ENCODE measurements around the gene TTC28. TPM values are rescaled to one million over a fixed set of nuclear protein-coding genes. Genes with fewer than 3 reads are reported as not detected.
"Not testable (repeated sequence)": the region's sequence is repeated elsewhere in the genome, so short reads cannot be mapped to it uniquely, and the experiment has no call there.

Gene TTC28
- total RNA-seq, 2 donors from 2014 or later: 29.2 to 74.6 TPM

DNA sequence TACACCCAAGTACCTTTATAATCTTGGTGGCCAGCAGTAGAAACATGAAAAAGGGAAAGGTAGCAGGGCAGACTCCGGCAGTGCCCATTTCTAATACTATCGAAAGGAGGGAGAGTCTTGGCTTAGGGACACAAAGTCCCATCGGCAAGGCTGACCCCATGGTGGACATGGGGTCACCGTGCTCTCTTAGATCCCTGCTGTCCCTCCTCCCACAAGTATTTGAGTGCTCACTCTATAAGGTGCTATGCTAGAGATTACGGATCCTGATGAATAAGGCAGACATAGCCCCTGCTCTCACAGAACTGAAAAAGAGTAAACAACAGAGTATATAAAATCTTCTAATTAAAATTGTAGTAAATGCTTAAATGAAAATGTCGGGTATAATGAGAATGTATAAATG is 588.2 kb downstream of the TTC28 start:
- Histone ChIP-seq H3K27me3 (replicated peaks; ENCODE audit: insufficient read depth) (no peaks in the 10 kb centered on the region), H3K4me3 (no peak overlapping the region), H3K4me1 (replicated peaks) (no peaks in the 10 kb centered on the region), H3K36me3 (no peaks in the 10 kb centered on the region), H3K27ac (no peak overlapping the region), H3K9me3 (no peaks in the 10 kb centered on the region)
- no peak for DNase-seq (ENCODE audit: low spot score)
- intact Hi-C loops (cut with DNase I): no loop called here
- TF ChIP-seq POLR2AphosphoS5 (IDR thresholded peaks at IDR 0.05) (no peak), POLR2A (IDR thresholded peaks at IDR 0.05) (no peak), CTCF (IDR thresholded peaks at IDR 0.05) (no peak)
- WGBS: 86% methylated on average over 6 of the region's 6 CpGs

GRCh38 chr22:28089541-28089940 is 590.1 kb downstream of the TTC28 start:
- DNase-seq (ENCODE audit: low spot score); intact Hi-C loops (cut with DNase I); H3K4me3 ChIP-seq; H3K27ac ChIP-seq; H3K27me3 ChIP-seq (replicated peaks; ENCODE audit: insufficient read depth); H3K4me1 ChIP-seq (replicated peaks); H3K36me3 ChIP-seq; H3K9me3 ChIP-seq: not testable (repeated sequence)
- WGBS: over 99% methylated on average over 5 of the region's 5 CpGs

GRCh38 chr22:28077166-28077565 is 602.5 kb downstream of the TTC28 start:
- Histone ChIP-seq H3K27me3 (replicated peaks; ENCODE audit: insufficient read depth) (no peaks in the 10 kb centered on the region), H3K27ac (no peak overlapping the region), H3K36me3 (no peaks in the 10 kb centered on the region), H3K4me1 (replicated peaks) (no peaks in the 10 kb centered on the region), H3K4me3 (no peak overlapping the region), H3K9me3 (no peaks in the 10 kb centered on the region)
- no peak for DNase-seq (ENCODE audit: low spot score)
- TF ChIP-seq CTCF (IDR thresholded peaks at IDR 0.05) (no peak), POLR2AphosphoS5 (IDR thresholded peaks at IDR 0.05) (no peak)
- 87% methylated on average over 3 of the region's 3 CpGs for WGBS
- intact Hi-C loops (cut with DNase I): no loop called here

GRCh38 chr22:28075358-28075981 is 604.2 kb downstream of the TTC28 start:
- Histone ChIP-seq H3K27me3 (replicated peaks; ENCODE audit: insufficient read depth) (no peaks in the 10 kb centered on the region), H3K9me3 (no peaks in the 10 kb centered on the region), H3K36me3 (no peaks in the 10 kb centered on the region), H3K4me3 (no peak overlapping the region), H3K27ac (no peak overlapping the region), H3K4me1 (replicated peaks) (no peaks in the 10 kb centered on the region)
- 54% methylated on average over 6 of the region's 6 CpGs for WGBS
- no peak for TF ChIP-seq CTCF (IDR thresholded peaks at IDR 0.05)
- TF ChIP-seq POLR2A (IDR thresholded peaks at IDR 0.05): no peak
- no peak for TF ChIP-seq POLR2AphosphoS5 (IDR thresholded peaks at IDR 0.05)
- intact Hi-C loops (cut with DNase I): no loop called here
- no peak for DNase-seq (ENCODE audit: low spot score)

DNA sequence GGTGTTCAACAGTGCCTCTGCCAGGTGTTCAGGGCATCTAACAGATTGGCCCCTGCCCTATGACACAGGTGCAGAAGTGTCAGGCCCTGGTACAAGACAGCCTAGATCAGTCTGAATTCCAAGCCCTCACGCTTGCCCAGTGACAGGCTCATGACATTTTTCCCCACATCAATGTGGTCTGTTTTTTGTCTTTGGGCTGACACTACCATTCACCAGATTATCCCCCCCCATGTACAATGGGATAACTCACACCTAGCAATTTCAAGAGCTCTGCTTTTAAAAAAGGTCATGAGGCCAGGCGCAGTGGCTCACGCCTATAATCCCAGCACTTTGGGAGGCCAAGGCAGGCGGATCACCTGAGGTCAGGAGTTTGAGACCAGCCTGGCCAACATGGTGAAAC is 605.1 kb downstream of the TTC28 start:
- intact Hi-C loops (cut with DNase I): no loop called here
- Histone ChIP-seq H3K27ac (no peak overlapping the region), H3K27me3 (replicated peaks; ENCODE audit: insufficient read depth) (no peaks in the 10 kb centered on the region), H3K4me1 (replicated peaks) (no peaks in the 10 kb centered on the region), H3K4me3 (no peak overlapping the region), H3K36me3 (no peaks in the 10 kb centered on the region), H3K9me3 (no peaks in the 10 kb centered on the region)
- no peak for TF ChIP-seq POLR2AphosphoS5 (IDR thresholded peaks at IDR 0.05)
- TF ChIP-seq POLR2A (IDR thresholded peaks at IDR 0.05): no peak
- TF ChIP-seq CTCF (IDR thresholded peaks at IDR 0.05): no peak
- 95% methylated on average over 4 of the region's 4 CpGs for whole genome bisulfite sequencing
- no peak for DNase-seq (ENCODE audit: low spot score)
